ENCODE measurements around the gene RNF8.

RNF8 gene

GRCh38 chr6:37417393-37417792 lies 63.6 kb downstream of the RNF8 start:
- no peak for DNase-seq

GRCh38 chr6:37418722-37419121 lies 64.9 kb downstream of the RNF8 start:
- H3K4me3 ChIP-seq (ENCODE audit: low read depth in 1 of 2, low read length in 2 of 2): no peak overlapping the region
- DNase-seq (no peak), ATAC-seq (ENCODE audit: insufficient read depth, low read depth) (no peak)
- no peak overlapping the region for H3K27ac ChIP-seq (ENCODE audit: low read length)
- TF ChIP-seq CTCF (IDR thresholded peaks at IDR 0.05; ENCODE audit: borderline replicate concordance, extremely low read depth, low read length, poor library complexity, severe bottlenecking) (no peak), EZH2 (IDR thresholded peaks at IDR 0.05; ENCODE audit: borderline replicate concordance, low read depth, low read length, severe bottlenecking) (no peak)
- no peaks in the 10 kb centered on the region for H3K36me3 ChIP-seq (ENCODE audit: insufficient read depth, low read length)
- H3K9me3 ChIP-seq (ENCODE audit: insufficient read depth, low read length, severe bottlenecking): no peaks in the 10 kb centered on the region
- no peaks in the 10 kb centered on the region for H3K27me3 ChIP-seq (ENCODE audit: insufficient read depth, low read length, poor library complexity)
- no peaks in the 10 kb centered on the region for H3K4me1 ChIP-seq (ENCODE audit: insufficient read depth, low read length)
- no peaks in the 10 kb centered on the region for H3K79me2 ChIP-seq (ENCODE audit: insufficient read depth, low read length)
- no peak overlapping the region for H2AFZ ChIP-seq (ENCODE audit: low read depth, low read length)
- H4K20me1 ChIP-seq (ENCODE audit: insufficient read depth, low read length): no peaks in the 10 kb centered on the region
- no peak overlapping the region for H3K4me2 ChIP-seq (ENCODE audit: insufficient read depth, low read length)
- H3K9ac ChIP-seq (ENCODE audit: low read depth, low read length): no peak overlapping the region

More at GRCh38 chr6:37417393-37417792, 63.6 kb downstream of the RNF8 start:
- H3K27ac ChIP-seq (ENCODE audit: low read length): no peak overlapping the region
- no peaks in the 10 kb centered on the region for H4K20me1 ChIP-seq (ENCODE audit: insufficient read depth, low read length)
- no peak for ATAC-seq (ENCODE audit: insufficient read depth, low read depth)
- no peak overlapping the region for H3K4me2 ChIP-seq (ENCODE audit: insufficient read depth, low read length)
- no peaks in the 10 kb centered on the region for H3K36me3 ChIP-seq (ENCODE audit: insufficient read depth, low read length)
- H3K4me3 ChIP-seq (ENCODE audit: low read depth in 1 of 2, low read length in 2 of 2): no peak overlapping the region
- no peak for TF ChIP-seq EZH2 (IDR thresholded peaks at IDR 0.05; ENCODE audit: borderline replicate concordance, low read depth, low read length, severe bottlenecking)
- TF ChIP-seq CTCF (IDR thresholded peaks at IDR 0.05; ENCODE audit: borderline replicate concordance, extremely low read depth, low read length, poor library complexity, severe bottlenecking): no peak
- no peaks in the 10 kb centered on the region for H3K4me1 ChIP-seq (ENCODE audit: insufficient read depth, low read length)
- H3K79me2 ChIP-seq (ENCODE audit: insufficient read depth, low read length): no peaks in the 10 kb centered on the region
- no peaks in the 10 kb centered on the region for H3K9me3 ChIP-seq (ENCODE audit: insufficient read depth, low read length, severe bottlenecking)
- H2AFZ ChIP-seq (ENCODE audit: low read depth, low read length): no peak overlapping the region
- H3K9ac ChIP-seq (ENCODE audit: low read depth, low read length): no peak overlapping the region
- no peaks in the 10 kb centered on the region for H3K27me3 ChIP-seq (ENCODE audit: insufficient read depth, low read length, poor library complexity)

- no peak for ATAC-seq (ENCODE audit: insufficient read depth, low read depth)
- no peak for DNase-seq
- H3K36me3 ChIP-seq (ENCODE audit: insufficient read depth, low read length): no peaks in the 10 kb centered on the region
- no peak overlapping the region for H2AFZ ChIP-seq (ENCODE audit: low read depth, low read length)
- H3K4me3 ChIP-seq (ENCODE audit: low read depth in 1 of 2, low read length in 2 of 2): no peak overlapping the region
- H3K4me1 ChIP-seq (ENCODE audit: insufficient read depth, low read length): no peaks in the 10 kb centered on the region
- TF ChIP-seq EZH2 (IDR thresholded peaks at IDR 0.05; ENCODE audit: borderline replicate concordance, low read depth, low read length, severe bottlenecking): no peak
- no peak for TF ChIP-seq CTCF (IDR thresholded peaks at IDR 0.05; ENCODE audit: borderline replicate concordance, extremely low read depth, low read length, poor library complexity, severe bottlenecking)
- H3K9me3 ChIP-seq (ENCODE audit: insufficient read depth, low read length, severe bottlenecking): no peaks in the 10 kb centered on the region
- H3K27me3 ChIP-seq (ENCODE audit: insufficient read depth, low read length, poor library complexity): no peaks in the 10 kb centered on the region
- no peaks in the 10 kb centered on the region for H4K20me1 ChIP-seq (ENCODE audit: insufficient read depth, low read length)
- H3K79me2 ChIP-seq (ENCODE audit: insufficient read depth, low read length): no peaks in the 10 kb centered on the region
- no peak overlapping the region for H3K27ac ChIP-seq (ENCODE audit: low read length)
- H3K9ac ChIP-seq (ENCODE audit: low read depth, low read length): no peak overlapping the region
- no peak overlapping the region for H3K4me2 ChIP-seq (ENCODE audit: insufficient read depth, low read length)
Observed at GRCh38 chr6:37426058-37426944, 72.5 kb downstream of the RNF8 start.
